Choroid plexus epithelial cell (primary cell): Measurements from ENCODE around the gene ACTL6B.

Experiments used
- DNase-seq: peaks from one replicate; pipeline ENCODE4 v3.0.0-alpha.2; 2010; ENCODE audit warnings: low read depth
- H3K4me3 ChIP-seq: 2 replicates; pipeline ENCODE4 v1.5.1; 2011; ENCODE audit warnings: low read depth, mild to moderate bottlenecking, control low read depth, low read length, moderate library complexity
- CTCF ChIP-seq: conservative IDR thresholded peaks from 2 replicates; pipeline ENCODE4 v1.5.1; 2011; ENCODE audit warnings: low read depth, mild to moderate bottlenecking, control low read depth, inconsistent platforms, low read length, moderate library complexity

The ACTL6B gene

GRCh38 chr7:100640517-100641440, 15.5 kb downstream of the ACTL6B start:
- H3K4me3 ChIP-seq = no peak overlapping the region
- no peak for DNase-seq
- no peak for TF ChIP-seq CTCF

- H3K4me3 ChIP-seq = no peak overlapping the region
- no peak for TF ChIP-seq CTCF
- no peak for DNase-seq
These were observed 16.2 kb downstream of the ACTL6B start for GRCh38 chr7:100639995-100640516.

- H3K4me3 ChIP-seq = peak overlapping the region; percentile 36
- peak; percentile 12 for DNase-seq
- TF ChIP-seq CTCF = peak; percentile 36
These were observed 23.1 kb downstream of the ACTL6B start for GRCh38 chr7:100632951-100633717.

- no peak overlapping the region for H3K4me3 ChIP-seq
- no peak for TF ChIP-seq CTCF
- DNase-seq = no peak
These were observed 26.2 kb downstream of the ACTL6B start for GRCh38 chr7:100630066-100630465.

- DNase-seq = peak; percentile 34
- no peak overlapping the region for H3K4me3 ChIP-seq
- TF ChIP-seq CTCF = peak; percentile 64
These were observed 27.0 kb downstream of the ACTL6B start for GRCh38 chr7:100629117-100629716.

GRCh38 chr7:100627238-100627549, 29.1 kb downstream of the ACTL6B start:
- H3K4me3 ChIP-seq = no peak overlapping the region
- TF ChIP-seq CTCF = no peak

More at GRCh38 chr7:100627238-100627549, 29.1 kb downstream of the ACTL6B start:
- DNase-seq = no peak
